Heart left ventricle (tissue), 13 donors: ENCODE measurements around the gene POM121L12.

Experiments used
- CTCF ChIP-seq, 12 donors: fragments of 200-600 bp; sonication (generic) in 4 of 12; IDR thresholded peaks; one replicate each; pipeline versions ENCODE4 v1.5.0 to v1.8.0; 2018 to 2022; ENCODE audit warnings: antibody characterized with exemption in 12 of 12, mild to moderate bottlenecking in 5 of 12
- POLR2A ChIP-seq, 2 donors: fragments of 450-650 bp; IDR thresholded peaks; one replicate each; pipeline ENCODE4 v1.6.1; 2017; ENCODE audit warnings: antibody characterized with exemption in 2 of 2, mild to moderate bottlenecking in 2 of 2, moderate library complexity in 2 of 2
- donor health status: ischemic (EF 13 %, LVEDD 7.1; RV severe dilation, severe dysfunction).
- donor health status: DM: no; HTN: yes; CAD: no.
- donor health status: DM: no; HTN: no; CAD: no.
- donor health status: ischemic (EF 25% LVEDD 6.9; RV normal size, moderate dysfunction).
- donor health status: ischemic (EF 25% LVEDD 5.7; RV mildly dilated, moderate dysfunction).
- donor health status: ischemic (EF 35%, LVEDD 5.7; RV mildly dilated, moderate dysfunction).
- donor health status: nonischemic (EF 11% LVEDD 7.7; RV severe dilation, severe dysfunction).
- donor health status: DM: yes; HTN: yes; CAD: no.
- donor health status: PGD.
- donor health status: ischemic (EF 29% LVEDD 5.4; RV normal size, mild dysfunction).
- donor health status: nonischemic (EF 23%, LVEDD 6.1; RV moderate dilation, normal function).

GRCh38 chr7:53015463-53015862 lies 20.0 kb upstream of the POM121L12 start:
- TF ChIP-seq CTCF (IDR thresholded peaks at IDR 0.05) (no peak), POLR2A (IDR thresholded peaks at IDR 0.05) (no peak)
